RWPE2 (cell line): Measurements from ENCODE around the gene ATP1B1.

ENCODE experiments used
- ATAC-seq: fragments of 200-7000 bp; cut with Tn5 transposase; 3 replicates; pipeline ENCODE4 v1.9.1; 2021; ENCODE audit warnings: low read depth
- DNase-seq: peaks from one replicate; pipeline ENCODE4 v3.0.0-alpha.2; 2020; ENCODE audit warnings: low spot score
- H3K27ac ChIP-seq: fragments of 450-650 bp; 2 replicates; pipeline ENCODE4 v1.5.1; 2017; ENCODE audit warnings: mild to moderate bottlenecking; ENCODE audit not compliant: poor library complexity, severe bottlenecking
- H3K27me3 ChIP-seq: fragments of 250-450 bp; sonication (Bioruptor Pico); 2 replicates; pipeline ENCODE4 v1.5.1; 2021; ENCODE audit warnings: mild to moderate bottlenecking, moderate library complexity; ENCODE audit not compliant: insufficient read depth, poor library complexity, severe bottlenecking
- H3K36me3 ChIP-seq: fragments of 250-450 bp; sonication (Bioruptor Pico); 2 replicates; pipeline ENCODE4 v1.5.1; 2020; ENCODE audit warnings: low read depth, mild to moderate bottlenecking, moderate library complexity
- H3K4me1 ChIP-seq: fragments of 250-450 bp; sonication (Bioruptor Pico); 2 replicates; pipeline ENCODE4 v1.5.1; 2021; ENCODE audit warnings: mild to moderate bottlenecking, moderate library complexity; ENCODE audit not compliant: insufficient read depth, poor library complexity, severe bottlenecking
- H3K4me3 ChIP-seq: fragments of 250-450 bp; sonication (Bioruptor Pico); 2 replicates; pipeline ENCODE4 v1.5.1; 2021; ENCODE audit warnings: mild to moderate bottlenecking, moderate library complexity; ENCODE audit not compliant: severe bottlenecking
- H3K9me3 ChIP-seq: fragments of 250-450 bp; sonication (Bioruptor Pico); 2 replicates; pipeline ENCODE4 v1.5.1; 2021; ENCODE audit warnings: mild to moderate bottlenecking, moderate library complexity; ENCODE audit not compliant: severe bottlenecking
- TF ChIP-seq, protein P1 (sequence below): fragments of 450-650 bp; IDR thresholded peaks from one replicate; pipeline ENCODE4 v1.5.1; 2017; ENCODE audit warnings: mild to moderate bottlenecking, moderate library complexity; ENCODE audit not compliant: poor library complexity, severe bottlenecking

The ATP1B1 gene

DNA sequence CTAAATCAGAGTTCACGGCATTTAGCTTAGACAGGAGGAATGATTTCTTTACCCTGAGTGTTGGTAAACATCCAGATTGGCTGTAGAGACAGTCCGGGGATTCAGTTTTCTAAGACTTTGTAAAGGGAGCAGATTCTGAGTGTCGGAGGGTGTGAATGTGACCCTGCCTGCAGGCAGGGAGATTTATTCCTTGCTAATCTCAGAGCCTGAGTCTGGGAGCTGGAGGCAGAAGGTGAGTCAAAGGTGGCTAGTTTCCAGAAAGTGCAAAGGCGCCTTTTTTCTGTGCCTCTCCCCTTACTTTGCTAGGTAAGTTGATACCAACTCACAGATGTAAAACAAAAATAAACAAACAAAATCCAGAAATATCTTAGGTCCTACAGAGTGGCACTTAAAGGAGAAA, 11.7 kb downstream of the ATP1B1 start:
- Histone ChIP-seq H3K36me3 (peaks cover 81% of the 10 kb centered on the region), H3K27me3 (no peaks in the 10 kb centered on the region), H3K9me3 (no peaks in the 10 kb centered on the region), H3K4me3 (no peak overlapping the region), H3K4me1 (peaks cover 61% of the 10 kb centered on the region), H3K27ac (peak overlapping the region; percentile 96)
- TF ChIP-seq, protein P1, sequence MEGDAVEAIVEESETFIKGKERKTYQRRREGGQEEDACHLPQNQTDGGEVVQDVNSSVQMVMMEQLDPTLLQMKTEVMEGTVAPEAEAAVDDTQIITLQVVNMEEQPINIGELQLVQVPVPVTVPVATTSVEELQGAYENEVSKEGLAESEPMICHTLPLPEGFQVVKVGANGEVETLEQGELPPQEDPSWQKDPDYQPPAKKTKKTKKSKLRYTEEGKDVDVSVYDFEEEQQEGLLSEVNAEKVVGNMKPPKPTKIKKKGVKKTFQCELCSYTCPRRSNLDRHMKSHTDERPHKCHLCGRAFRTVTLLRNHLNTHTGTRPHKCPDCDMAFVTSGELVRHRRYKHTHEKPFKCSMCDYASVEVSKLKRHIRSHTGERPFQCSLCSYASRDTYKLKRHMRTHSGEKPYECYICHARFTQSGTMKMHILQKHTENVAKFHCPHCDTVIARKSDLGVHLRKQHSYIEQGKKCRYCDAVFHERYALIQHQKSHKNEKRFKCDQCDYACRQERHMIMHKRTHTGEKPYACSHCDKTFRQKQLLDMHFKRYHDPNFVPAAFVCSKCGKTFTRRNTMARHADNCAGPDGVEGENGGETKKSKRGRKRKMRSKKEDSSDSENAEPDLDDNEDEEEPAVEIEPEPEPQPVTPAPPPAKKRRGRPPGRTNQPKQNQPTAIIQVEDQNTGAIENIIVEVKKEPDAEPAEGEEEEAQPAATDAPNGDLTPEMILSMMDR: no peak
- DNase-seq: no peak
- ATAC-seq: no peak

DNA sequence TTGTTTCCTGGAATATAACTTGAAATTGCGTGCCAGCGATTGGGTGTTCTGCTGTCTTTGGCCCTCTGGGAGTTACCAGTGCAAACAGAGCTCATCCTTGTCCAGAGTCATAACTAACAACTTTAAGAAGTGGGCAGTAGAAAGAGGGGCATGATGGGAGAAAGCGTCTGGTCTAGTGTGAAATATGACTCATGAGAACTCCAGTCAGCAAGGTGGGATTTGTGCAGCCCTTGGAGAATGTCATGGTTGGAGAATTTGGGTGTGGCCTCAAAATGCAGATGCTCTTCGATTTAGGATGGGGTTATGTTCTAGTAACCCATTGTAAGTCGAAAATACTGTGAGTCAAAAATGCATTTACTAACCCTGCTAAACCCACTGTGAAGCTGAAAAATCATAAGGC, 12.9 kb downstream of the ATP1B1 start:
- Histone ChIP-seq H3K36me3 (peaks cover 77% of the 10 kb centered on the region), H3K27ac (peak overlapping the region; percentile 96), H3K4me1 (peaks cover 49% of the 10 kb centered on the region), H3K4me3 (no peak overlapping the region), H3K9me3 (no peaks in the 10 kb centered on the region), H3K27me3 (no peaks in the 10 kb centered on the region)
- ATAC-seq: peak; percentile 65
- TF ChIP-seq, protein P1: no peak
- no peak for DNase-seq

DNA sequence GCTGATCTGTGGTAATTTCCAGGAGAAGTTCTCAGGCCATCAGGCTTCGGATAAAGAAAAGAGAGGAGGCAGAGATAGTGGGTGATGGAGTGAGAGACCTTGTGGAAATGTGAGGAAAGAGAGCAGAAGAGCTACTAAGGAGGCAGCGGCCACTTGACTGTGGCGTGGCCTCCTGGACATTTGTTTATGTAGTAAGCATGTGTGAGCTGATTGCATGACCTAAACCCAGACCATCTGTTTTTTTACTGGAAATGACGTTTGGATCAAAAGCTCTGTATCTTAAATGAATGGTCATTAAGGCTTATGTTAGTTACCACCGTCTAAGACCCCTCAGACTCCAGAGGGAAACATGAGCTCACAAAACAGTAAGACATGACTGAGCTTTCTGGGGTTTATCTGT, 13.6 kb downstream of the ATP1B1 start:
- Histone ChIP-seq H3K4me1 (peaks cover 43% of the 10 kb centered on the region), H3K9me3 (no peaks in the 10 kb centered on the region), H3K27me3 (no peaks in the 10 kb centered on the region), H3K36me3 (peaks cover 77% of the 10 kb centered on the region), H3K4me3 (no peak overlapping the region), H3K27ac (peak overlapping the region; percentile 96)
- DNase-seq: no peak
- TF ChIP-seq, protein P1: no peak
- no peak for ATAC-seq

DNA sequence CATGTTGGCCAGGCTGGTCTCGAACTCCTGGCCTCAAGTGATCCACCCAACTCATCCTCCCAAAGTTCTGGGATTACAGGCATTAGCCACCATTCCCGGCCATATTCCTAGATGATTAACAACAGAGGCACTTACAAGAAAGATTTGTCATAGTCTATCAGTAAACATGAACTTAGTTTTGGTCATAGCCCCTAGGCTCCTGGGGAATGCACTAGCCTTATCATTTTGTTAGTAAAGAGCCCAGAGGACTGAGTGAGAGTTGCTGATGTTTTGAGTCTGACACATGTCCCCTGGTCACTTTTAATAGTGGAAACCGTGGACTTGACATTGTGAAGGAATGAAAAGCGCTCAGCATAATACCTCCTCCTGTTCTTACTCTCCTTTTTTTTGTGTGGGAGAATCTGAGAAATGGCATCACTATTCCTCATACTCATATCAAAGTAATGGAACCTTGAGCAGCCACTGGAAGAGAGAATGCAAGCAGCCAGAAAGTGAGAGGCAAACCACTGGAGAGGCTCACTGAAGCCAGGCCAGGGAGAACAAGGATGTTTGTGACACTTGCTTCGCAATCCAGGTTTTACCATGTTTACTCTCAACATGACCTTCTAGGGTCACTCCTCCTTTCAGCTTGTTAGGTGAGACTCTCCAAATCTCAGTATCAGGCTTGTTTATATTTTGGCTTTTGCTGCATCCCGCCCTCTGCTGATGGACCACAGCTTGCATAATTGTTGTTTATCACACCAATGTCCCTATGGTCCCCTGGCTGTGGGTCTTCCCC, 14.8 kb downstream of the ATP1B1 start:
- peaks cover 79% of the 10 kb centered on the region for H3K36me3 ChIP-seq
- no peak overlapping the region for H3K4me3 ChIP-seq
- peak overlapping the region; percentile 96 for H3K27ac ChIP-seq
- no peaks in the 10 kb centered on the region for H3K27me3 ChIP-seq
- ATAC-seq (no peak), DNase-seq (no peak)
- peaks cover 32% of the 10 kb centered on the region for H3K4me1 ChIP-seq
- TF ChIP-seq, protein P1: no peak
- no peaks in the 10 kb centered on the region for H3K9me3 ChIP-seq

DNA sequence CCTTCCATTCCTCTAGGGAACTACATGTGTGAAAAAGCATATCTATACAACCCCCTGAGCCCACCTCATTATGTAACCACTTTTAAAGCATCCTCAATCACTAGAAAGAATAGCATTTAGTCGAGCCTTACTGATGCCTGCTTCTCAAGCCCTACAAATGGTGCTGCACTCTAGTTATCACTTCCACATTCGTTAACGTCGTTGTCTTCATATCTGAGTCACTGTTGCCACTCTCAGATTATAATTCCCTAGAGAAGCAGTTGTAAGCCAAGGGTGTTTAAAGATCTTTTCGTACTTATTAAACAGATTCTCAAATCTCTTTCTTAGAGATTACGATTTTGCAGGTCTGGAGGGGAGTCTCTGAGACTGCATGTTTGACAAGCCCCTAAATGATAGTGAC, 16.5 kb downstream of the ATP1B1 start:
- Histone ChIP-seq H3K27ac (no peak overlapping the region), H3K9me3 (no peaks in the 10 kb centered on the region), H3K27me3 (no peaks in the 10 kb centered on the region), H3K4me1 (peaks cover 17% of the 10 kb centered on the region), H3K36me3 (peaks cover 79% of the 10 kb centered on the region), H3K4me3 (no peak overlapping the region)
- no peak for ATAC-seq
- TF ChIP-seq, protein P1: no peak
- DNase-seq: no peak
